NCI-H1092 (cell line): ENCODE results near the gene CHD6.

Experiments used
- DNase-seq: peaks from one replicate; lab custom pipeline; 2025; lab: John Stamatoyannopoulos, UW

CHD6 gene

GRCh38 chr20:41587523-41587922 lies 30.7 kb downstream of the CHD6 start:
- DNase-seq, result no peak

- DNase-seq, result no peak
Observed at GRCh38 chr20:41586772-41587171, 31.4 kb downstream of the CHD6 start.

GRCh38 chr20:41580350-41580749 lies 37.8 kb downstream of the CHD6 start:
- DNase-seq, result no peak

- no peak for DNase-seq
Observed at GRCh38 chr20:41577129-41578009, 40.8 kb downstream of the CHD6 start.

DNA sequence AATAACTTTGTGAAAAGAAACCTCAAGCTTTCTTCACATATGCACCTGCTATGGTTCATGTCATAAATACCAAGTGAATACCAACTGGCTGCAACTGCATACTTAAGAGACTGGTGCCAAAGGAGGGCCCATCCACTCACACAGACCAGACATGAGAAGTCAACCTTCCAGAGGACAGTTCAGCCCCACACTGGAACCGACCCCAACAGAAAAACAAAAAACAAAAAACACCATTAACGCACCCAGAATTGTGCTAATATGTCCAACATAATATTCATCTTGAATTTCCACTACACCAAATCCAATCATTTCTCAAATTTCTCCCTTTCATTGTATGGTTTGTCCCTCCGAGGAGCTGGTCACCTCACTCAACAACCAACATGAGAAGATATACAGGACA lies 42.8 kb downstream of the CHD6 start:
- DNase-seq, result no peak

DNA sequence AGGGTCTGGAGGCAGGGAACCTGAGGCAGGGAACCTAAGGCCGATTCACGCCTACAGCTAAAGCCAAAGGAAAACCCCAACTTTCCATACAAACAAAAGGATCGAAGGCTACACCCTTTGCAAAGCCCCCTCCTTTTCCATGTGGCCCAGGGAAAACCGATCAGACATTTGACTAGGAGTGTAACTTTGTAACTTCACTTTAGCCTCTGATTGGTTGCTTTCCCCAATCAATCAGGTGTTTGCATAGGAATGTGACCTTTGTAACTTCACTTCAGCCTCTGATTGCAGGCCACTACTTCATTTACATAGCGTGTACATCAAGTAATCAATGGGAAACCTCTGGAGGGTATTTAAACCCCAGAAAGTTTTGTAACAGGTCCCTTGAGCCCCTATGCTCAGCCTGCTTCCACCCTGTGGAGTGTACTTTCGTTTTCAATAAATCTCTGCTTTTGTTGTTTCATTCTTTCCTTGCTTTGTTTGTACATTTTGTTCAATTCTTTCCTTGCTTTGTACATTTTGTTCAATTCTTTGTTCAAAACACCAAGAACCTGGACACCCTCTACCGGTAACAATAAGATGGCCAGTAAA lies 43.3 kb downstream of the CHD6 start:
- no peak for DNase-seq

- DNase-seq, result no peak
Observed at GRCh38 chr20:41573955-41574354, 44.2 kb downstream of the CHD6 start.

- DNase-seq, result no peak
Observed at GRCh38 chr20:41572010-41572572, 46.1 kb downstream of the CHD6 start.

DNA sequence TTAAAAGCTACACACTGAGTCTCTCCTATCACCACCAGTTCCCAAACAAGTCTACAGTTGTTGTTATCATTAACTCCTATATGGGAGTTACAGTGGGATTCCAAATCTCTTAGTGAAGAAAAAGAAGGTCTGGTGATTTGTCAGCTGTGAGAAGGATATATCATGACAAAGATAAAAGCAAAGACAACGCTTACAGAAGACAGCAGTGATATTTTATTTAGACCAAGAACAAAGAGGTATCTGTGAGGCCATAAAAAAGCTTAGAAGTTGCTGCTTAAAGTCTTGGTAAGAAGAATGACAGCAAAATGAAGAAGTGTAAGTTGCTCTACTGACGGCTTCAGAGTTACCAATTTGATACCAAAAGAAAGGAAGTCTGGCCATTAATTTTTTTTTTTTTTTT lies 47.2 kb downstream of the CHD6 start:
- DNase-seq, result no peak

DNA sequence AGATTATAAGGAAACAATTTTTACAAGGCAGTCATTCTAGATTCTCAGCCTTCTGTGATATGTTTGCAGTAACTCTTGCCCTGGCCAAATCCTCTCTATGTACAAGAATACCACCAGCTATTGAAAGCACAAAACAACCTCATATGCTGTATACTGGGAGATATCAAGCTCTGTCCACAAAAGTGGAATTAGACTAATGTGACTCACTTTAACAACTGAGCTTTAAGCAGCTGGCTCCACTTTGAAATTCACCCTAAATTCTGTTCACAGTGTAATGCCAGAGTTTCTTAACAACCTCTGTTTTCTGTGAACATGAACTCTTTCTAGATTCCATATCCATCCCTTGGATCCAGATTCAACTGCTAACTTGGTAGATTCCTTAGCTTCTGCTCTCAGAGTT lies 47.6 kb downstream of the CHD6 start:
- no peak for DNase-seq

- no peak for DNase-seq
Observed at GRCh38 chr20:41567615-41568014, 50.6 kb downstream of the CHD6 start.

- DNase-seq, result no peak
Observed at GRCh38 chr20:41566896-41567527, 51.2 kb downstream of the CHD6 start.

DNA sequence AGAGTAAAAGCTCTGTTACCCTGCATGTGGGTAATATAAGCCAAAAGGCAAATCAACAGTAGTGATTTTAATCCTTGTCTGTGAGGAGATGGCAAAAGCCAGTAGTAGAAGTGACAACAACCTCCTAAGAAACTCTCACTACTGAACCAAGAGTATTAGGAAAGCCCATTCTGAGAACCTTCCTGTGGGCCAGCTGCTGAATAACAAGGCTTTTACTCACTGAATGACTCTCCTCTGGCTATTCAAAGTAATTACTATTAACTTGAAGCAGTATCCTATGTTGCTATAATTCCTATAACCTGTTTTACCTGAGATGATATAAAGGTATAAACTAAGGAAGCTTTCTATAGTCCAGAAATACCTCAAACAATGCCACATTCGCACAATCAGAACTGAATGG lies 55.1 kb downstream of the CHD6 start:
- no peak for DNase-seq

DNA sequence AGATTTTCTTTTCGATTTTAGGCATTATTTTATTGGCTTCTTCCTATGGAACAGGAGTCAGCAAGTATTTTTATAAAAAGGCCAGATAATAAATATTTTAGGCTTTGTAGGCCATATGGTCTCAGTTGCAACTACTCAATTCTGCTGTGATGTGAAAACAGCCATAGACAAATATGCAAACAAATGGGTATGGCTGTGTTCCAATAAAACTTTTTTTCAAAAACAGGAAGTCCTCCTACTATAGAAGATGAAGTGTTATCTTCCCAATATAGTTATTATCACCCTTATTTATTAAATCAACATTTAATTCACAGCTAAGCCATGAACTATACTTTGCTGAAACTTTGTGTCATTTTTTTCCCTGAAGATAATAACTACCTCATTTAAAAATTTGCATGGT lies 57.2 kb downstream of the CHD6 start:
- no peak for DNase-seq

GRCh38 chr20:41559658-41560057 lies 58.5 kb downstream of the CHD6 start:
- DNase-seq, result no peak

GRCh38 chr20:41553142-41553879 lies 64.9 kb downstream of the CHD6 start:
- no peak for DNase-seq

- no peak for DNase-seq
Observed at GRCh38 chr20:41552295-41553068, 65.7 kb downstream of the CHD6 start.

- DNase-seq, result no peak
Observed at GRCh38 chr20:41551011-41551705, 67.0 kb downstream of the CHD6 start.

DNA sequence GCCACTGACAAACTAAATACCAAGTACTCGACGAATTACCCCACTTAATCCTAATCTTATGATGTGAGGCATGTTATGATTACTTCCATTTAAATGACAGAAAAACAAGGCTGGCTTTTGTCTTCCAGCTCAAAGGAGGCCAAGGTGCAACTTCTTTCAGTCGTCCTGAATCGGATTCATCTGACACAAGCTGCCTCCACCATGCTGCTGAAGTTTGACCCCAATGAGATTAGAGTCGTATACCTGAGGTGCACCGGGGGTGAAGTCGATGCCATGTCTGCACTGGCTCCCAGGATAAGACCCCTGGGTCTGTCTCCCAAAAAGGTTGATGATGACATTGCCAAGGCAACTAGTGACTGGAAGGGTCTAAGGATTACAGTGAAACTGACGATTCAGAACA lies 71.0 kb downstream of the CHD6 start:
- no peak for DNase-seq

- no peak for DNase-seq
Observed at GRCh38 chr20:41546535-41546934, 71.6 kb downstream of the CHD6 start.

DNA sequence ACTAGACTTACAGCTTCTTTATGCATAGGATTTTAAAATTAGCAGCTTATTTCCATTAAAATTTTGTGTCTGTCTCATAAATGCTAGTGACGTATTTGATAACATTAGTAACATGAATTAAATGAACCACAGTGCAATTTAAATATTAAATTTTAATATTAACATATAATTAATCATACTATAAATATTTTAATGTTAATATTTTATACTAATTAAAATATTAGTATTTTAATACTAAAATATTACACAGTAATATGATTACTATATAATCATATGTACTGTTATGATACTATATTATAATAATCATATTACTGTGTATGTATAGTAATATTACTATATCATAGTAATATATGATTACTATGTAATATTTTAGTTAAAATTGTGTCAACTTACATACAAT lies 73.7 kb downstream of the CHD6 start:
- no peak for DNase-seq
